ENCODE data around the gene CAMTA1. TPM values are rescaled to one million over a fixed set of nuclear protein-coding genes. Genes with fewer than 3 reads are reported as not detected.

The CAMTA1 gene
- total RNA-seq, 4 donors from 2014 or later = 86.3 to 170 (median 132) TPM

DNA sequence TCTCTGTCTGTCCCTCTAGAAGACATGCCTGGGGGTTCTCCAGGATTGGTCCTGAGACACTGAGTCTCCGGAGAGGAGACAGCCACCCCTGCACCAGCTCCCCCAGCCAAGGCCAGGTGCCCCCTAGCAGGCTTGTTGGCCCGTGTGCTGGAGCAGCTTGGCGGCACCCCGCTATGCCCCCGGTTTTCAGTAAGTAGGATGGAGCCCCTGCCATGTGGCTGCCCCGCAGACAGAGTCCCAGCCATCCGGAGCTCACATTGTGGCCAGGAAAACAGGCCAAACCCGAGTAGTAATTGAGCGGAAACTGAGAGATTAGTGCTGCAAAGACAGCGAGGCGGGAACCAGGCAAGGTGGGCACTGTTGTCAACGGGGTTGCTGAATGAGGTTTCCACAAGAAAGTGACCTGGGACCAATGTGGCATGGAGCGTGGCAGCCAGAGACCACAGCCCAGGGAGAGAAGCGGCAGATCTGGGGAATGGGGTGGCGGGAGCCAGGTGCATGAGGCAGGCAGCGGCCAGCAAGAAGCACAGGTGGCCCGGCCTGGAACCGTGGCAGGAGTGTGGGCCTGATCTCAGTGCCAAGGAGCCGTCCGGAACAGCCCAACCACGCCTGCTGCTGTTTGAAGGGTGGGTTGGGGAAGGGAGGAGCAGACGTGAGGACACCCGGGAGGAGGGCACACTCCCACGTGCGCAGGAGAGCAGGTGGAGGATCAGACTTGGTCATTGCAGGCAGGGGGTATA lies 848.4 kb downstream of the CAMTA1 start:
- Histone ChIP-seq H3K9me3 (no peaks in the 10 kb centered on the region), H3K4me1 (no peaks in the 10 kb centered on the region), H3K27ac (no peak overlapping the region), H3K4me3 (no peak overlapping the region), H3K36me3 (no peaks in the 10 kb centered on the region), H3K27me3 (peaks cover 48% of the 10 kb centered on the region)
- ATAC-seq = no peak
- WGBS, 2 donors (ENCODE audit: low coverage in 1 of 2) = 88 to 93% methylated on average over 6 to 9 of the region's 25 CpGs
- TF ChIP-seq, protein P1, sequence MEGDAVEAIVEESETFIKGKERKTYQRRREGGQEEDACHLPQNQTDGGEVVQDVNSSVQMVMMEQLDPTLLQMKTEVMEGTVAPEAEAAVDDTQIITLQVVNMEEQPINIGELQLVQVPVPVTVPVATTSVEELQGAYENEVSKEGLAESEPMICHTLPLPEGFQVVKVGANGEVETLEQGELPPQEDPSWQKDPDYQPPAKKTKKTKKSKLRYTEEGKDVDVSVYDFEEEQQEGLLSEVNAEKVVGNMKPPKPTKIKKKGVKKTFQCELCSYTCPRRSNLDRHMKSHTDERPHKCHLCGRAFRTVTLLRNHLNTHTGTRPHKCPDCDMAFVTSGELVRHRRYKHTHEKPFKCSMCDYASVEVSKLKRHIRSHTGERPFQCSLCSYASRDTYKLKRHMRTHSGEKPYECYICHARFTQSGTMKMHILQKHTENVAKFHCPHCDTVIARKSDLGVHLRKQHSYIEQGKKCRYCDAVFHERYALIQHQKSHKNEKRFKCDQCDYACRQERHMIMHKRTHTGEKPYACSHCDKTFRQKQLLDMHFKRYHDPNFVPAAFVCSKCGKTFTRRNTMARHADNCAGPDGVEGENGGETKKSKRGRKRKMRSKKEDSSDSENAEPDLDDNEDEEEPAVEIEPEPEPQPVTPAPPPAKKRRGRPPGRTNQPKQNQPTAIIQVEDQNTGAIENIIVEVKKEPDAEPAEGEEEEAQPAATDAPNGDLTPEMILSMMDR (IDR thresholded peaks at IDR 0.05) = no peak
- TF ChIP-seq POLR2A (IDR thresholded peaks at IDR 0.05) (no peak), POLR2AphosphoS5 (IDR thresholded peaks at IDR 0.05) (no peak), EP300 (IDR thresholded peaks at IDR 0.05) (no peak)

DNA sequence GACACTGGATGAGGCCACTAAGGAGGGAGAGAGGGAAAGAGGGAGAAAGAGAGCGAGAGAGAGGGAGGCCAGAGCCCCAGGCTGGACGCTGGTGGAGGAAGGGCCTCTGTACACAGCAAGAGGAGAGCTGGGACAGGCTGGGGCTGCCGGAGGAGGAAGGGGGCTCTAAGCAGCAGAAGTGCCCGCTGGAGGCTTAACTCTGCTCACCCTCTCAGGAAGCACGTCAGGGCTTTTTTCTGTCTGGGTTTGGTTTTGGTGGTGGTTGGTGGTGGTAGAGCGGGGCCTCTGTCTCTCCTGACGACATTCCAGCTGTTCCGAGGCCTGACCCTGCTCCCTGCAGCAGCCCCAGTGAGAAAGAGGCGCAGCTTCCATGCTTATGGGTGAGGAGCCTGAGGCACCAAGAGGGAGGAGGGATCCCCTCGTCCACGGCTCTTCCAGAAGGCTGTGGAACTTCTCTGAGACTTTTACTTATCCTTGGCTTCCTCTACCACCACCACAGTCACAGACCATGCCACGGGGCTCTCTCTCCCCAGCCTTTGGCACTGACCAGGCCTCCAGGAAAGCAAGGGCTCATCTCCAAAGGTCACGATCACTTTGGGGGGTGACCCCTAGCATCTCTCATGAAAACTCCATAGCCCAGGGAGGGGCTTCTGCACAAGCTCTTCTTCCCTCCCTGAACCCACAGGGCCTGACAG lies 849.4 kb downstream of the CAMTA1 start:
- Histone ChIP-seq H3K36me3 (no peaks in the 10 kb centered on the region), H3K9me3 (no peaks in the 10 kb centered on the region), H3K27me3 (peaks cover 40% of the 10 kb centered on the region), H3K4me3 (no peak overlapping the region), H3K4me1 (no peaks in the 10 kb centered on the region), H3K27ac (no peak overlapping the region)
- WGBS, 2 donors (ENCODE audit: low coverage in 1 of 2) = 69 to 92% methylated on average over 2 to 4 of the region's 13 CpGs
- no peak for ATAC-seq
- TF ChIP-seq, protein P1 (IDR thresholded peaks at IDR 0.05) = no peak
- no peak for TF ChIP-seq POLR2AphosphoS5 (IDR thresholded peaks at IDR 0.05)
- no peak for TF ChIP-seq EP300 (IDR thresholded peaks at IDR 0.05)
- no peak for TF ChIP-seq POLR2A (IDR thresholded peaks at IDR 0.05)

DNA sequence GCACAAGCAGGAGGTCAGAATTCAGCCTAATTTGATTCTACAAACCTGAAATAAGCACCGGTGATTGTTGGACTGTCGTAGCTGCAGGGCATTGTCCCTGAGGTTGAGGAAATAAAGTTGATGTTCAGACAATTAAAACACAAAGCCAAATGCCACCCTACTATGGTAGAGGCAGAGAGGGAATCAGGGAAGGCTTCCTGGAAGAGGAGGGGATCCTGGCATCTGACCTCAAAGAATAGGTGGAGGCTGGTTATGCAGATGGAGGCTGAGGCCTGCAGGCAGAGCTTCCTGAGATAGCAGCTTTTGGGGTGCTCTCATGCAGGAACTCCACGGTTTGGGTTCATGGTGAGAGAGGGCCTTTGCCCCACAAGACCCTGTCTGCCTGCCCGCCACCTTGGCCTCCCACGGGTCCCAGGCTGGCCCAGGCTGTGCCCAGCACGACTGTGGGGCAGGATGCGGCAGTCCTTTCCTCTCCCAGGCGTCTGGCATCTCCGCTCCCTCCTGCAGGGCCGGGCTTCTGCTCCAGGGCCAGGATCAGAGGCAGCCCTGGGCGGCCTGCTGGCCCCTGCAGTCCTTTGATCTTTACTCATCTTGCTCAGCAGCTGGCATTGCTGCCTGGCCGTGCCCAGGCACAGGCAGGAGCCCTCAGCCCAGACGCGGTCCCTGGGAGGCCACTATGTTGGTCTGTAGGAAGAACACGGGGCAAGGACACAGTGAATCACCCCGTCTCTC lies 851.7 kb downstream of the CAMTA1 start:
- Histone ChIP-seq H3K27ac (no peak overlapping the region), H3K36me3 (no peaks in the 10 kb centered on the region), H3K4me3 (no peak overlapping the region), H3K9me3 (no peaks in the 10 kb centered on the region), H3K4me1 (no peaks in the 10 kb centered on the region), H3K27me3 (peaks cover 22% of the 10 kb centered on the region)
- TF ChIP-seq, protein P1 (IDR thresholded peaks at IDR 0.05) = no peak
- TF ChIP-seq POLR2AphosphoS5 (IDR thresholded peaks at IDR 0.05) = no peak
- TF ChIP-seq EP300 (IDR thresholded peaks at IDR 0.05) = no peak
- TF ChIP-seq POLR2A (IDR thresholded peaks at IDR 0.05) = no peak
- no peak for ATAC-seq
- 85% methylated on average over 3 of the region's 16 CpGs; no CpG with 5 or more reads in 1 of the 2 donors for WGBS, 2 donors (ENCODE audit: low coverage in 1 of 2)

DNA sequence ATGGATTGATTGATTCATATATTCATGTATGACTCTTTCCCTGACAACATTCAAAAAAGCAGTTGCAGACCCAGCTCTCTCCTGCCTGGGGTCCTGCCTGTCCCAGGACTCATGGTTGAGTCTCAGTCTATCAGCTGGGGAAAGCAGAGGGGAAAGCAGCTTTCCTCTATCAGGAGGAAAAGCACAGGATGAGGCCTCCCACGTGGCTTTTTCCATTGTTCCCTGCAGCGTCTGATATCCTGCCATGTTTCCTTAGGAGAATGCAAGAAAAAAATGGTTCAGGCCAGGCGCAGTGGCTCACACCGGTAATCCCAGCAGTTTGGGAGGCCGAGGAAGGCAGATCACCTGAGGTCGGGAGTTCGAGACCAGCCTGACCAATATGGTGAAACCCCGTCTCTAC lies 852.8 kb downstream of the CAMTA1 start:
- TF ChIP-seq POLR2A (IDR thresholded peaks at IDR 0.05) = no peak
- no peak for TF ChIP-seq EP300 (IDR thresholded peaks at IDR 0.05)
- TF ChIP-seq POLR2AphosphoS5 (IDR thresholded peaks at IDR 0.05) = no peak
- TF ChIP-seq, protein P1 (IDR thresholded peaks at IDR 0.05) = no peak
- no peak overlapping the region for H3K27ac ChIP-seq
- no peaks in the 10 kb centered on the region for H3K9me3 ChIP-seq
- H3K4me3 ChIP-seq = no peak overlapping the region
- H3K4me1 ChIP-seq = no peaks in the 10 kb centered on the region
- H3K27me3 ChIP-seq = peaks cover 11% of the 10 kb centered on the region
- WGBS, 2 donors (ENCODE audit: low coverage in 1 of 2) = 50 to 78% methylated on average over 2 to 4 of the region's 8 CpGs
- no peak for ATAC-seq
- no peaks in the 10 kb centered on the region for H3K36me3 ChIP-seq
